Vagina (tissue), 2 donors: ENCODE data around the gene ITGAL.

ENCODE experiments used
- POLR2A ChIP-seq, 2 donors: fragments of 450-650 bp; IDR thresholded peaks; one replicate each; pipeline ENCODE4 v1.6.1; 2017; ENCODE audit warnings: antibody characterized with exemption in 2 of 2, mild to moderate bottlenecking in 2 of 2, moderate library complexity in 2 of 2
- POLR2AphosphoS5 ChIP-seq, 2 donors: sonication (generic); formaldehyde crosslinking; IDR thresholded peaks; one replicate each; pipeline ENCODE4 v1.9.0; 2017; ENCODE audit warnings: antibody characterized with exemption in 2 of 2, mild to moderate bottlenecking in 2 of 2, low read depth in 1 of 2; ENCODE audit not compliant: insufficient read depth in 1 of 2
- TF ChIP-seq, protein P1 (sequence below), 3 experiments: fragments of 450-650 bp in 2 of 3; fragments of 200-600 bp in 1 of 3; sonication (generic) in 1 of 3; IDR thresholded peaks; one replicate each; pipeline ENCODE4 v1.5.1; 2017 to 2019; ENCODE audit warnings: antibody characterized with exemption in 3 of 3, mild to moderate bottlenecking in 2 of 3, moderate library complexity in 2 of 3

DNA sequence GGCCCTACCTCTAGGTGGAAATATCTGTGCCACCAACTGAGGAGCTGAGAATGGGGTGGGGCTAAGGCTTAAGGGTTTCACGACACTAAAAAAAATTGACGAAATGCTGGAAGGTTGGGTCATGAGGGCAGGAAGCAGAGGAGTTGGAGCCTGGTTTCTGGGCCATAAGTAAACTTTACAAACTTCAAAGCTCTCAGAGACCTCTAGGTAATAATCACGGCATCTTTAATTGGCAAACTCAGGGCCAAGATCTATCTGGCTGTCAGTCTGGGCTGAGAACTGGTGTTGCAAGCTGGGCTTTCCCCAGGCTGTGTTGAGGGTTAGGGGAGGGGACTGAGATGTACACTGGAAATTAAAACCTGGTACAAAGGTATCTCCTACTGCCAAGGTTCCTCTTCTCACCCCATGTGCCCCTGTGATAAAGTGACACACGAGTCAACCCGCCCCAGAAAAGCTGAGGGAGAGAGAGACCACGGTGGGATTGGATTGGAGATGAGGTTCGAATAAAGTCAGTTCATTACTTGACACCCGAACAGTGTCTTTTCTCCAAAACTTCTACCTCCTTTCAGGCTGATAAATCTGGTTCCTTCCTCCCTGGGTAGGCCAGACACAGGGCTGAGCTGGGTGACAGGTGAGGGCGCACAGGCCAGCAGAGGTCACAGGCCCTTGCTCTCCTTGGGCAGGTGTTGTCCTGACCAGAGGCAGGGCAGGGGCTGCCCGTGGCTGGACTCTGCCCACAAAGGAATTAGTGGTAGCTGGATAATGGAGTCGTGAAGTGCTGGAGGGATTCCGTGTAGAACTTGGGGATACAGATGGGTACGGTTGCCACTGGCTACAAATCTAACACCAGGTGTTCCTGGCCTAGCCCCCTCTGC is 57.9 kb downstream of the ITGAL start:
- TF ChIP-seq POLR2A (IDR thresholded peaks at IDR 0.05) (no peak), POLR2AphosphoS5 (IDR thresholded peaks at IDR 0.05; ENCODE audit: insufficient read depth in 1 of 2, low read depth in 1 of 2) (no peak)
- TF ChIP-seq, protein P1, sequence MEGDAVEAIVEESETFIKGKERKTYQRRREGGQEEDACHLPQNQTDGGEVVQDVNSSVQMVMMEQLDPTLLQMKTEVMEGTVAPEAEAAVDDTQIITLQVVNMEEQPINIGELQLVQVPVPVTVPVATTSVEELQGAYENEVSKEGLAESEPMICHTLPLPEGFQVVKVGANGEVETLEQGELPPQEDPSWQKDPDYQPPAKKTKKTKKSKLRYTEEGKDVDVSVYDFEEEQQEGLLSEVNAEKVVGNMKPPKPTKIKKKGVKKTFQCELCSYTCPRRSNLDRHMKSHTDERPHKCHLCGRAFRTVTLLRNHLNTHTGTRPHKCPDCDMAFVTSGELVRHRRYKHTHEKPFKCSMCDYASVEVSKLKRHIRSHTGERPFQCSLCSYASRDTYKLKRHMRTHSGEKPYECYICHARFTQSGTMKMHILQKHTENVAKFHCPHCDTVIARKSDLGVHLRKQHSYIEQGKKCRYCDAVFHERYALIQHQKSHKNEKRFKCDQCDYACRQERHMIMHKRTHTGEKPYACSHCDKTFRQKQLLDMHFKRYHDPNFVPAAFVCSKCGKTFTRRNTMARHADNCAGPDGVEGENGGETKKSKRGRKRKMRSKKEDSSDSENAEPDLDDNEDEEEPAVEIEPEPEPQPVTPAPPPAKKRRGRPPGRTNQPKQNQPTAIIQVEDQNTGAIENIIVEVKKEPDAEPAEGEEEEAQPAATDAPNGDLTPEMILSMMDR (IDR thresholded peaks at IDR 0.05): no peak
